H9 (cell line): Measurements from ENCODE around the gene FOS. TPM values are rescaled to one million over a fixed set of nuclear protein-coding genes. Genes with fewer than 3 reads are reported as not detected.

Experiments
- DNase-seq: peaks from one replicate; pipeline ENCODE4 v3.0.0-alpha.2; 2017
- H2AFZ ChIP-seq: one replicate; pipeline ENCODE4 v1.6.1; 2013; ENCODE audit warnings: mild to moderate bottlenecking, low read length, control low read depth, moderate library complexity
- H2AK5ac ChIP-seq: 2 replicates; pipeline ENCODE4 v1.6.1; 2013; ENCODE audit warnings: low read length, control low read depth, mixed read lengths; ENCODE audit not compliant: insufficient read length
- H2BK120ac ChIP-seq: one replicate; pipeline ENCODE4 v1.6.1; 2013; ENCODE audit warnings: low read depth, mild to moderate bottlenecking, low read length, control low read depth, inconsistent platforms; ENCODE audit not compliant: poor library complexity, severe bottlenecking
- H2BK12ac ChIP-seq: 2 replicates; pipeline ENCODE4 v1.6.1; 2013; ENCODE audit warnings: low read length, control low read depth, mixed read lengths, low read depth; ENCODE audit not compliant: insufficient read length
- H2BK15ac ChIP-seq: 2 replicates; pipeline ENCODE4 v1.6.1; 2013; ENCODE audit warnings: low read depth, low read length, control low read depth
- H2BK20ac ChIP-seq: one replicate; pipeline ENCODE4 v1.6.1; 2013; ENCODE audit warnings: low read depth, mild to moderate bottlenecking, low read length, control low read depth, inconsistent platforms; ENCODE audit not compliant: poor library complexity, severe bottlenecking
- H2BK5ac ChIP-seq: 2 replicates; pipeline ENCODE4 v1.6.1; 2013; ENCODE audit warnings: low read length, control low read depth, mixed read lengths; ENCODE audit not compliant: insufficient read length
- H3K14ac ChIP-seq: 2 replicates; pipeline ENCODE4 v1.6.1; 2013; ENCODE audit warnings: low read length, control low read depth; ENCODE audit not compliant: insufficient read depth
- H3K18ac ChIP-seq: 2 replicates; pipeline ENCODE4 v1.6.1; 2013; ENCODE audit warnings: low read depth, mild to moderate bottlenecking, mixed read lengths, low read length, control low read depth; ENCODE audit not compliant: insufficient read length
- H3K23ac ChIP-seq: 2 replicates; pipeline ENCODE4 v1.6.1; 2013; ENCODE audit warnings: low read length, control low read depth, mixed read lengths, low read depth; ENCODE audit not compliant: insufficient read length
- H3K23me2 ChIP-seq: 2 replicates; pipeline ENCODE4 v1.6.1; 2013; ENCODE audit warnings: low read depth, mild to moderate bottlenecking, mixed read lengths, low read length, control low read depth; ENCODE audit not compliant: insufficient read length, poor library complexity, severe bottlenecking
- H3K27ac ChIP-seq: 2 replicates; pipeline ENCODE4 v1.5.1; 2013; ENCODE audit warnings: low read length, control low read depth, mixed read lengths, low read depth; ENCODE audit not compliant: insufficient read length
- H3K27me3 ChIP-seq: 2 replicates; pipeline ENCODE4 v1.6.1; 2013; ENCODE audit warnings: low read length, control low read depth, inconsistent platforms; ENCODE audit not compliant: insufficient read depth
- H3K4ac ChIP-seq: 2 replicates; pipeline ENCODE4 v1.6.1; 2013; ENCODE audit warnings: low read depth, mild to moderate bottlenecking, control low read depth, inconsistent platforms, low read length, moderate library complexity
- H3K4me1 ChIP-seq: 2 replicates; pipeline ENCODE4 v1.6.1; 2013; ENCODE audit warnings: low read length, control low read depth, inconsistent platforms; ENCODE audit not compliant: insufficient read depth
- H3K4me2 ChIP-seq: 2 replicates; pipeline ENCODE4 v1.6.1; 2013; ENCODE audit warnings: low read length, control low read depth, mixed read lengths; ENCODE audit not compliant: insufficient read length, insufficient read depth
- H3K56ac ChIP-seq: 2 replicates; pipeline ENCODE4 v1.6.1; 2013; ENCODE audit warnings: low read depth, mild to moderate bottlenecking, mixed read lengths, low read length, control low read depth; ENCODE audit not compliant: insufficient read length
- H3K79me1 ChIP-seq: 2 replicates; pipeline ENCODE4 v1.6.1; 2013; ENCODE audit warnings: low read depth, mild to moderate bottlenecking, moderate library complexity, low read length, control low read depth, inconsistent platforms; ENCODE audit not compliant: insufficient read depth, poor library complexity, severe bottlenecking
- H3K79me2 ChIP-seq: 2 replicates; pipeline ENCODE4 v1.6.1; 2013; ENCODE audit warnings: low read length, control low read depth, inconsistent platforms; ENCODE audit not compliant: insufficient read depth
- H3K9ac ChIP-seq: 2 replicates; pipeline ENCODE4 v1.6.1; 2013; ENCODE audit warnings: low read length, control low read depth, mixed read lengths; ENCODE audit not compliant: insufficient read length; ENCODE audit errors: extremely low read depth
- H3K9me3 ChIP-seq: one replicate; pipeline ENCODE4 v1.6.1; 2013; ENCODE audit warnings: low read depth, low read length, inconsistent platforms; ENCODE audit not compliant: control insufficient read depth
- H3T11ph ChIP-seq: one replicate; pipeline ENCODE4 v1.6.1; 2013; ENCODE audit warnings: mild to moderate bottlenecking, low read length, control low read depth, inconsistent platforms
- H4K20me1 ChIP-seq: one replicate; pipeline ENCODE4 v1.6.1; 2013; ENCODE audit not compliant: control insufficient read depth, insufficient read length, insufficient read depth
- H4K5ac ChIP-seq: 2 replicates; pipeline ENCODE4 v1.6.1; 2013; ENCODE audit warnings: low read depth, mild to moderate bottlenecking, mixed read lengths, low read length, control low read depth; ENCODE audit not compliant: insufficient read length
- H4K8ac ChIP-seq: replicated peaks from 2 replicates; pipeline ENCODE4 v1.6.1; 2013; ENCODE audit warnings: low read length, control low read depth, mixed read lengths, low read depth; ENCODE audit not compliant: insufficient read length
- H4K91ac ChIP-seq: 2 replicates; pipeline ENCODE4 v1.6.1; 2013; ENCODE audit warnings: low read depth, mild to moderate bottlenecking, moderate library complexity, mixed read lengths, low read length, control low read depth; ENCODE audit not compliant: insufficient read length
- H3K27ac Mint-ChIP-seq, 3 experiments: 2 replicates in 2 of 3; 3 replicates in 1 of 3; pipeline ENCODE4 v1.8.0; 2020 to 2021; ENCODE audit warnings: mixed read lengths in 3 of 3, mild to moderate bottlenecking in 1 of 3, moderate library complexity in 1 of 3
- H3K27me3 Mint-ChIP-seq: 2 replicates; pipeline ENCODE4 v1.8.0; 2021; ENCODE audit warnings: low read depth, mild to moderate bottlenecking, moderate library complexity, mixed read lengths
- H3K36me3 Mint-ChIP-seq, 3 experiments: 2 replicates in 2 of 3; 3 replicates in 1 of 3; pipeline ENCODE4 v1.8.0; 2020 to 2021; ENCODE audit warnings: low read depth in 3 of 3, mixed read lengths in 3 of 3; ENCODE audit not compliant: insufficient read depth in 1 of 3
- H3K4me1 Mint-ChIP-seq, 2 experiments: 2 replicates each; pipeline ENCODE4 v1.8.0; 2020; ENCODE audit warnings: mixed read lengths in 2 of 2
- H3K4me3 Mint-ChIP-seq, 2 experiments: 2 replicates in 1 of 2; 3 replicates in 1 of 2; pipeline ENCODE4 v1.8.0; 2020 to 2021; ENCODE audit warnings: mild to moderate bottlenecking in 2 of 2, mixed read lengths in 2 of 2, moderate library complexity in 1 of 2
- H3K9me3 Mint-ChIP-seq, 2 experiments: 2 replicates in 1 of 2; 3 replicates in 1 of 2; pipeline ENCODE4 v1.8.0; 2020; ENCODE audit warnings: mild to moderate bottlenecking in 2 of 2, mixed read lengths in 2 of 2, moderate library complexity in 1 of 2
- CTCF ChIP-seq: fragments of 200-600 bp; sonication (generic); conservative IDR thresholded peaks from 3 replicates; pipeline ENCODE4 v1.8.0; 2021; ENCODE audit warnings: antibody characterized with exemption, mild to moderate bottlenecking
- WGBS: extraction: QIAGEN DNeasy Blood & Tissue Kit; methylation state at CpG from one replicate; pipeline ENCODE4 v1.1.7; 2013; ENCODE audit warnings: missing lambda C conversion rate, low lambda C conversion rate, mixed read lengths; ENCODE audit not compliant: insufficient read length; ENCODE audit errors: extremely low coverage; 5-methylcytosine and 5-hydroxymethylcytosine counted together
- total RNA-seq: library from RNA; stranded (reverse); gene quantifications from 2 replicates; pipeline ENCODE4 v1.2.1, GENCODE V29; 2021

FOS gene
- total RNA-seq, 1 experiment from 2014 or later = 33.9 TPM

GRCh38 chr14:75279153-75279762, 630 bp downstream of the FOS start:
- Histone ChIP-seq H3K4me2 (peak overlapping the region; percentile 73), H3K23me2 (peaks cover 25% of the 10 kb centered on the region), H2BK120ac (no peak overlapping the region), H4K91ac (peak overlapping the region; percentile 6), H2BK5ac (no peak overlapping the region), H4K8ac (no peak overlapping the region), H3K4ac (no peak overlapping the region; the same call in 1 of the 2 replicates), H3K27me3 (no peaks in the 10 kb centered on the region; the same call in 1 of the 2 replicates), H3K79me2 (no peaks in the 10 kb centered on the region), H2BK20ac (no peak overlapping the region), H3K23ac (no peak overlapping the region), H4K20me1 (no peaks in the 10 kb centered on the region), H2BK12ac (no peak overlapping the region), H3K9me3 (no peaks in the 10 kb centered on the region), H2BK15ac (no peak overlapping the region), H3K27ac (no peak overlapping the region), H2AFZ (no peak overlapping the region), H2AK5ac (no peak overlapping the region), H3K4me1 (peaks cover 3% of the 10 kb centered on the region; the same call in 1 of the 2 replicates), H3K9ac (peak overlapping the region; percentile 90), H3T11ph (no peak overlapping the region), H3K56ac (no peak overlapping the region), H4K5ac (no peak overlapping the region), H3K18ac (peak overlapping the region; percentile 98), H3K79me1 (no peaks in the 10 kb centered on the region), H3K14ac (peak overlapping the region; percentile 99)
- H3K9me3 Mint-ChIP-seq = peaks cover 0 to 3% of the 10 kb centered on the region in 2 experiments; a peak in 2 of 5 replicates
- peaks cover 57% of the 10 kb centered on the region for H3K27me3 Mint-ChIP-seq
- no peak for DNase-seq
- peaks cover 29 to 40% of the 10 kb centered on the region in 2 experiments for H3K4me1 Mint-ChIP-seq
- H3K27ac Mint-ChIP-seq = peak overlapping the region in 1 of 3 experiments; percentile 100; a peak in 4 of 7 replicates
- TF ChIP-seq CTCF = no peak
- H3K4me3 Mint-ChIP-seq = peak overlapping the region; percentile 90 to 96
- WGBS = no CpG with 5 or more reads among the region's 38 CpGs
- peaks cover 17 to 30% (median 28%) of the 10 kb centered on the region in 3 experiments for H3K36me3 Mint-ChIP-seq
